Measurements from ENCODE around the gene CACNA2D4.

Gene CACNA2D4

DNA sequence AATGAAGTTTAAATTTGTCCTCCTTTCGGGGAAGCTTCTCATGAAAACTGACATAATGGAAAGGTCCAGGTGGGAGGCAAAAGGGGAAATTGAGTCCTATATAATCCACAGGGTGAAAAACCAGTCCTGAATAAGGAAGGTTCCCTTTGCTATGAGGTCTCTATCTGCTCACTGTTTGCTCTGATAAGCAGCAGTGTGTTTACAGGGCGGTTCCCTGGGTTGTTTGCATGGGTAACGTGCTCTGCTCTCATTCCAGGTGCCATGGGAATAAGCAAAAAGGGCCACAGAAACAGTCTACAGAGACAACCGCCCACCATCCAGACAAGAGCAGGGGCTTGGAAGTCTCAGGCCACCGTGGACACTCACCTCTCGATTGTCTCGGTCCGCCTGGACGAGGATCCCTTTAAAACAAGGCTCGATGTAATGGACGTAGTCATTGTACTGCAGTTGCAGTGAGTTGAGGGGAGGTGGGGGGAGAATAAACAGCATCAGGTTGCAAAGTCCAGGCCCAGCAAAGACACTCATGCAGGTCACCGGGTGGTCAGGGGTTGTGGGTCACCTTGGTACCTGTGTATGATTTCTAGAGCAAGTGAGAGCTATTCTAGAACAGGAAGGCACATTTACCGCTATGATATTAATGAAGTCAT lies 32.7 kb downstream of the CACNA2D4 start:
- DNase-seq = no peak

GRCh38 chr12:1885082-1885596 lies 33.3 kb downstream of the CACNA2D4 start:
- DNase-seq = no peak

- no peak for DNase-seq
These were observed 33.8 kb downstream of the CACNA2D4 start for GRCh38 chr12:1884651-1885050.

DNA sequence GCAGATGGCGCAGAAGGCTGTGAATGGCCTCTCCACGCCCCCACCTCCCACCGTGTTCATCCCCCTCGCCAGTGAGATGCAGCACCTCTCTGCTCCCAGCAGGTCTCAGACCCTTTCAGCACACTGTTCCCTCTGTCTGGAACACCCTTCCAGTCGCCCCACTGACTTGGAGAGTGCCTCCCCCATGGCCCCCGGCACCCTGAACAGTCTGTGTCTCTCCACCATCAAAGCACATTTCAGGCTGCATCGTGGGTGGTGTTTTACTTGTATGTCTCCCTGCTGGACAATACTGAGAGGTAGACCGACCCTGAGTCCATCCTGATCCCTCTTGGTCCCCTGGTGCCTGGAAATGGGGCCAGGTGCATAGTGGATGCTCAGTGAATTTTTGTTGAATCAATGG lies 34.9 kb downstream of the CACNA2D4 start:
- DNase-seq = no peak

DNA sequence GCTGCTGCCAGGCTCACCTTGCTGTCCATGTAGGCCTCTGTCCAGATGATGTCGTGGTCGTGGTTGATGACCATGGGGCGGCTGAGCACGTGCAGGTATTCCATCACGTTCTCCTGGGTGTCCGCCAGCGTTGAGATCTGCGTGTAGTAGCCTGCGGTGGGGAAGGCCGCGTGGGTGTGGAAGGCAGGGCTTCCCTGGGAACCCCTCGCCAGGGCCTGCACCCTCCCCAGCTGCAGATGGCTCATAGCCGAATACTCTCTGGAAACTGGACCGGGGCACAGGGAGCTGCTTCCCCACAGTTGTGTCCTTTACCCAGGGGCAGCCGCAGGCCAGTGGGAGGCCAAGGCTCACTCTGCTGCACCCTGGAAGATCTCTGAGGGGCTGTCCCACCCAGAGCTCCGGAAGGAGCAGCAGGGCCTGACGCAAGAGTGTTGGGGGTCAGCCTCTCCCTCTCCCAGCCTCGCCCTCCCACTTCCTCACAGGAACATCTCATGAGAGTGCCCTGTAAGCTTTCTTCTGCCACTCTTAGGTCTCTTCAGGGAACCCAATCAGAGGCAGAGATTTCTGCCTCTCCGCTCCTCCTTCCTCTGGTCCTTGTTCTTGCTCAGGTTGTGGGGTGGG lies 35.5 kb downstream of the CACNA2D4 start:
- DNase-seq = no peak

- DNase-seq = no peak
These were observed 36.0 kb downstream of the CACNA2D4 start for GRCh38 chr12:1882405-1882804.

DNA sequence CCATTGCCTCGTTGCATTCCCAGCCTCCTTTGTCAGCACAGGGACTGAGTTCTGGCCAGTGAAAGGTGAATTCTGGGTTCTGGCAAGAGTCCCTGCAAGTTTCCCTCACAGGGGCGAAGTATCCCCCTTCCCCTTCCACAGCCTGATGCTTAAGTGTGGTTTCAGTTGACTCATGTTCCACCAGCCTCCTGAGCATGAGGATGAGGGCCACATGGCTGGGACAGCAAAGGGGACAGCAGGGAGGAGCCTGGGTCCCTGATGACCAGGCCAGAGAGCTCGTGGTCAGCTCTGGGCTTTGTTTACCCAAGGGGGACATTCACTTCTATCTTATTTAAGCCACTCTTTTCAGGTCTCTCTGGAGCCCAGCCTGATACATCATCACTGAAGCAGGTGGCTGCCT lies 36.5 kb downstream of the CACNA2D4 start:
- DNase-seq = no peak

GRCh38 chr12:1881301-1881700 lies 37.2 kb downstream of the CACNA2D4 start:
- no peak for DNase-seq

DNA sequence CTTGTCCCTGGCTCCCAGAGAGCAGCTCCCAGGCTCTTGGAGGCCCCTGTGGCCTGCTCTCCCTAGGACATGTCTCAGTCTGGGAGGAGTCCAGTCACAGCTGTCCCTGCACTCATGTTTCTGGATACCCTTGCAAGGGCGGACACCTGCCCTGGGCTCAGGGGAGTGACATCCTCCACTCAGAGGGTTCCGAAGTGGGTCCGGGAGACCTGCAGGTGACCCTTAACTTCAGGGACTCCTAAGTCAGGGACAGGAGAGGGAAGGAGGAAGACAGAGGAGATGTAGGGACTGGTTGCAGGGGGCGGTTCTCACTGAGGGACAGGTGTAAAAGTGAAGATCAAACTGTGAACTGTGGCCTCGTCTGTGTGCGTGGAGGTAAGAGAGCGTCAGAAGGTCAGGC lies 37.6 kb downstream of the CACNA2D4 start:
- no peak for DNase-seq

GRCh38 chr12:1880153-1880845 lies 38.2 kb downstream of the CACNA2D4 start:
- no peak for DNase-seq

GRCh38 chr12:1879633-1880032 lies 38.8 kb downstream of the CACNA2D4 start:
- no peak for DNase-seq

- DNase-seq = no peak
These were observed 39.8 kb downstream of the CACNA2D4 start for GRCh38 chr12:1878695-1879094.

DNA sequence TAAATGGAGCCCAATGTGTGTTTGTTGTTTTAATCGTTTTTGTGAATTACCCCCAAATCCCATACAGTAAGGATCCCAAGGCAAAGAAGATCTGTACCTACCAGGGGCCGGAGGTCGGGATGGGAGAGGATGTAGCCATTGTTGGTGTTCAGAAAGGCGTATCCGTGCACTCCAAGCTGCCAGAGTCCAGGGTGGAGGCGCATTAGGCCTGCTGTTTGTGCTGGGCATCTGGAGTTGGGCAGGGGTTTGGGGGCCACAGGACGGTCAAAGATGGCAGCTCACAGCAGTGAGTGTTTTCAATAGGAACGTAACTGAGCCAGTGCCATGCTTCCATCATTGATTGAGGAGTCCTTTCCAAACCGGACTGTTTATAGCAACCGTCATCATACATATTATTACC lies 40.2 kb downstream of the CACNA2D4 start:
- DNase-seq = no peak

GRCh38 chr12:1877169-1877878 lies 41.1 kb downstream of the CACNA2D4 start:
- DNase-seq = no peak

GRCh38 chr12:1876086-1876485 lies 42.4 kb downstream of the CACNA2D4 start:
- no peak for DNase-seq

GRCh38 chr12:1875608-1876007 lies 42.8 kb downstream of the CACNA2D4 start:
- DNase-seq = no peak

DNA sequence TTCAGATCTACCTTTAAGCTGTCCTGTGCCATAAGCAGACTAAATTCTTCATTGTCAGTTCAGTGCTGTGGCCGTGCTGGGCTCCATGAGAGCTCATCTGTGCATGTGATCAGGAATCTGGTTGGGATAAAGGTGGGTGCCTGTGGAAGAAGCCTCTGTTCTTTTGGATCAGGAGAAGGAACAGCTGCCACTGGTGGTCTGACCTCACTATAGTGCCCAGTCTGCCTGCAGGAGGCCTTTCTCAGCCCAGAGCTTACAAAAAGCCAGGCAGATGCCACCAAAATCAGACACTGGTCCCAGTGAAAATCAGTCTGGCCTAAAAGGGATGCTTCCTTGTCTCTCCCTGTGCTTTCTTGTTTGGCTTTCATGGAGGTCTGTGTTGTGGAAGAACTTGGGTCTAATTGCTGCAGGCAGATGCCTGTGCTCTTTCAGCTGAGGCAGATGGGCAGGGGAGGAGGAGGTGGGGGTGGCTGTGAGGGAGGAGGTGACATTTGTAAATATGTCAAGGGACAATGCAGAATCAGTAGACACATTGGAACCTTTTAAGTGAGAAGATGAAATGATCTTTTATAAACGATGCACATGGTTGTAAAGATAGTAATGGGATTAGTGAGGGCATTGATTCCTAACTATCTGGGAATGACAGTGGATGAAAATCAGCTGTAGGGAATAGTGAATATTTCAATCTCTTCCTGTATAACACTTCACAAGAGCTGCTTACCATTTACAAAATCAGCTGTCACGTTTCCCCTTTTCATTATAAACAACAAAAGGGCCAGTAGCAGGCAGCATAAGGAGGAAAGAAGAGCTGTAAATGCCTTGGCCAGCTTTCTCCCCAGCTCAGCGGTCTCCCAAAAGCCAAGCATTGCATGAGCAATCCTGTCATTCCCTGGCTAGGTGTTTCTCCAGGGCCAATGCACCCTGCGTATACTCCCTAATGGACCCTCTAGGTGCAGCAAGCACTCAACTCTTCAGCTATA lies 44.6 kb downstream of the CACNA2D4 start:
- DNase-seq = no peak

GRCh38 chr12:1872448-1872847 lies 46.0 kb downstream of the CACNA2D4 start:
- DNase-seq = no peak

- no peak for DNase-seq
These were observed 46.5 kb downstream of the CACNA2D4 start for GRCh38 chr12:1872001-1872400.

DNA sequence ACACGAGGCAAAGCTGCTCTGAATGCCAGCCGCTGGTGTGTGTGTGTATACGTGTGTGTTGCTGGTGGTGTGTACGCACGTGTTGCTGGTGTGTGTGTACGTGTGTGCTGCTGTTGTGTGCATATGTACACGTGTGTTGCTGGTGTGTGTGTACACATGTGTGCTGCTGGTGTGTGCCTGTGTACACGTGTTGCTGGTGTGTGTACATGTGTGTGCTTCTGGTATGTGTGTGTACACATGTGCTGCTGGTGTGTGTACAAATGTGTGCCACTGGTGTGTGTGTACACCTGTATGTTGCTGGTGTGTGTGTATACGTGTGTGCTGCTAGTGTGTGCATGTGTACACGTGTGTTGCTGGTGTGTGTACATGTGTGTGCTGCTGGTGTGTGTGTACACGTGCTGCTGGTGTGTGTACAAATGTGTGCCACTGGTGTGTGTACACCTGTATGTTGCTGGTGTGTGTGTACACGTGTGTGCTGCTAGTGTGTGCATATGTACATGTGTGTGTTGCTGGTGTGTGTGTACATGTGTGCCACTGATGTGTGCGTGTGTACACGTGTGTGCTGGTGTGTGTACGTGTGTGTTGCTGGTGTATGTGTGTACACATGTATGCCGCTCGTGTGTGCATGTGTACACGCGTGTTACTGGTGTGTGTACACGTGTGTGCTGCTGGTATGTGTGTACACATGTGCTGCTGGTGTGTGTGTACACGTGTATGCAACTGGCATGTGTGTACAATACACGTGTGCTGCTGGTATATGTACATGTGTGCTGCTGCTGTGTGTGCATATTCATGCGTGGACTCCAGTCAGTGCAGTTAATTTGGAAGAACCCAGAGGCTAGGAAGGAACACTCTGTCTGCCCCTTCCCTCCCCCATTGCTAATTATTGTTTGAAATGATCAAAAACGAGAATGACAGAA lies 47.2 kb downstream of the CACNA2D4 start:
- DNase-seq = no peak

DNA sequence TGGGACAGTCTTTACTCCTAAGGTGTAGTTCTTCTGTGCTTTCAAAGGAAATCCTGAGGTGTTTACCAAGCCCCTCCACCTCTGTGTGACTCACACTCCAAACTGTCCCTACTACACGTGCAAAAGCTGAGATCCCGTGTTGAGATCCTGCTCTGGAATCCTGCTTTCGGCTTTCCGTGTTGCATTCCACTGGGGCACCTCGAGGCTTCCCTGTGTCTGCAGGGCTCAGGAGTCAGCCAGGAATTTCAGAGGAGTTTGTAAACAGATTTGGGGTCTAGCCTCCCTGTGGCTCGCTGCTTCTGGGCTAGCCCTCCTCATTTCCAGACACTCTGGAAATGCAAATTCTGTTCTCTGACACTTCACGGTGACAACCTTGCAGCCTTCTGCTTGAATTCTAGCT lies 48.4 kb downstream of the CACNA2D4 start:
- no peak for DNase-seq

Data from NCI-H69 (cell line).